CD8-positive, alpha-beta memory T cell (primary cell): Measurements from ENCODE around the gene CNDP2. TPM values are rescaled to one million over a fixed set of nuclear protein-coding genes. Genes with fewer than 3 reads are reported as not detected.

Source experiments
- CTCF ChIA-PET: fragments of 350-600 bp; sonication (Branson Sonifier 250); formaldehyde crosslinking; loops from one replicate; lab custom pipeline; 2021; ENCODE audit warnings: antibody characterized with exemption; lab: Charles Lee
- POLR2A ChIA-PET: fragments of 350-600 bp; sonication (Branson Sonifier 250); formaldehyde crosslinking; loops from one replicate; lab custom pipeline; 2021; ENCODE audit warnings: antibody characterized with exemption; lab: Charles Lee
- DNase-seq, 5 donors: peaks; one replicate each; pipeline versions ENCODE4 v3.0.0 to v3.0.0-alpha.2; 2020 to 2022; ENCODE audit warnings: mixed read lengths in 1 of 5
- H3K27ac ChIP-seq: one replicate; pipeline ENCODE4 v1.7.0; 2013; ENCODE audit warnings: low read depth, mild to moderate bottlenecking, low read length, moderate library complexity
- H3K27me3 ChIP-seq: 2 replicates; pipeline ENCODE4 v1.7.0; 2013; ENCODE audit warnings: low read length, mild to moderate bottlenecking; ENCODE audit not compliant: insufficient read depth, poor library complexity, severe bottlenecking
- H3K36me3 ChIP-seq: 2 replicates; pipeline ENCODE4 v1.7.0; 2013; ENCODE audit warnings: mild to moderate bottlenecking, low read length, moderate library complexity; ENCODE audit not compliant: insufficient read depth
- H3K4me1 ChIP-seq: 2 replicates; pipeline ENCODE4 v1.7.0; 2013; ENCODE audit warnings: mild to moderate bottlenecking, low read length, moderate library complexity; ENCODE audit not compliant: insufficient read depth
- H3K4me3 ChIP-seq: 2 replicates; pipeline ENCODE4 v1.7.0; 2013; ENCODE audit warnings: mild to moderate bottlenecking, low read length
- H3K9me3 ChIP-seq: 2 replicates; pipeline ENCODE4 v1.7.0; 2013; ENCODE audit warnings: mild to moderate bottlenecking, low read length
- H3K27ac Mint-ChIP-seq, 8 donors: one replicate each; pipeline ENCODE4 v1.8.0; 2020 to 2021; ENCODE audit warnings: mixed read lengths in 8 of 8, mild to moderate bottlenecking in 6 of 8, inconsistent platforms in 3 of 8, moderate library complexity in 3 of 8
- H3K27me3 Mint-ChIP-seq, 2 donors: one replicate each; pipeline ENCODE4 v1.8.0; 2020 to 2021; ENCODE audit warnings: mixed read lengths in 2 of 2, mild to moderate bottlenecking in 1 of 2, moderate library complexity in 1 of 2
- H3K36me3 Mint-ChIP-seq, 3 donors: one replicate each; pipeline ENCODE4 v1.8.0; 2020 to 2021; ENCODE audit warnings: mixed read lengths in 3 of 3, inconsistent platforms in 1 of 3, mild to moderate bottlenecking in 1 of 3
- H3K4me1 Mint-ChIP-seq, 3 donors: one replicate each; pipeline ENCODE4 v1.8.0; 2020 to 2021; ENCODE audit warnings: mixed read lengths in 3 of 3, inconsistent platforms in 1 of 3, mild to moderate bottlenecking in 1 of 3
- H3K4me3 Mint-ChIP-seq, 7 donors: one replicate each; pipeline ENCODE4 v1.8.0; 2020 to 2021; ENCODE audit warnings: mixed read lengths in 7 of 7, mild to moderate bottlenecking in 6 of 7, moderate library complexity in 4 of 7, inconsistent platforms in 2 of 7
- H3K9me3 Mint-ChIP-seq, 5 donors: one replicate each; pipeline ENCODE4 v1.8.0; 2020 to 2022; ENCODE audit warnings: mixed read lengths in 5 of 5, mild to moderate bottlenecking in 3 of 5, moderate library complexity in 2 of 5, inconsistent platforms in 1 of 5
- polyA plus RNA-seq: library from polyadenylated mRNA; unstranded; fragments of 300-500 nt; fragmentation: Illumina TruSeq; gene quantifications from one replicate; pipeline ENCODE4 v1.2.3, GENCODE V29; 2021
- total RNA-seq, 2 experiments: library from RNA; stranded (reverse); gene quantifications; one replicate each; pipeline ENCODE4 v1.2.3, GENCODE V29; 2021

CNDP2 gene
- total and polyA plus RNA-seq, 3 experiments from 2014 or later: 121 to 213 (median 206) TPM

DNA sequence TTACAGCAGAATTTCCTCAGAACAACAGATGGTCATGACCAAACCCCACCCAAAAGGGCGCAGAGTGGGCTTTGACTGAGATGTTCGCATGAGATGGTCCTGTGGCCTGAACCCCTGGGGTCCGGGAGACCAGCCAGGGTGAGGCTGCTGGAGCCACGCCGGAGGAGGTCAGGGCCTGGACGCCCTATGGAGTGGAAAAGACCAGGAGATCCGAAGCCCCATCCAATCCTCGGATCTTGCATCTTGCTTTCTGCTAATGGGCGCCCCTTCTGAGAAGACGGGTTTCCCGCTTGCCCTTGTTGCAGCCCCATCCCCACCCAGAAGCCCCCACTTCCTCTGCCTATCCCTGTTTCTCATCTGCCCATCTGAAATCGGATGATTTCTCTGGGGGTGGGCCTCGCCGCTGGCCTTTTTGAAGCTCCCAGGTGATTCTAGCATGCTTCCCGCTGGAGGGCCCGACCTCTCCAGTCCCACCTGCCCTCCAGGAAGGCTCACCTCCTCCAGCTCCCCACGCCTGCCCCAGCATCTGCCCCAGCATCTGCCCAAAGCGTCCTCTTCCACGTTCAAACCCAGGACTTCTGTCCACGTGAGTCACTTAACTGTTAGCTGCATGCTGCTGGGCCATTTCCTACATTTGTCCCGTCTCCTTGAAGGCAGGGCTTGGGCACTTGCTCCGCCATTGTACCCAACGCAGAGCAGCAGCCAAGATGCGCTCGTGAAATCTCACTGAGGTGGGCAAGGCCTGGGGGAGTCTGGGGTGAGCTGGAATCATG, 33.8 kb downstream of the CNDP2 start:
- Histone ChIP-seq H3K4me3 (no peak overlapping the region), H3K9me3 (no peaks in the 10 kb centered on the region), H3K27ac (no peak overlapping the region), H3K27me3 (no peaks in the 10 kb centered on the region), H3K36me3 (no peaks in the 10 kb centered on the region), H3K4me1 (no peaks in the 10 kb centered on the region)
- DNase-seq: no peak
- Mint-ChIP-seq H3K4me1 (no peaks in the 10 kb centered on the region), H3K36me3 (no peaks in the 10 kb centered on the region), H3K27ac (peak overlapping the region in 1 of 8 donors; percentile 17), H3K27me3 (peaks cover 3 to 10% of the 10 kb centered on the region in 2 donors), H3K4me3 (no peak overlapping the region), H3K9me3 (no peaks in the 10 kb centered on the region)
- ChIA-PET CTCF (interaction anchor here (1.4 kb wide), 1 partner anchor 22 kb away, joined by 3 read pairs; no protein-coding TSS in a partner anchor), POLR2A (no interaction called here)

DNA sequence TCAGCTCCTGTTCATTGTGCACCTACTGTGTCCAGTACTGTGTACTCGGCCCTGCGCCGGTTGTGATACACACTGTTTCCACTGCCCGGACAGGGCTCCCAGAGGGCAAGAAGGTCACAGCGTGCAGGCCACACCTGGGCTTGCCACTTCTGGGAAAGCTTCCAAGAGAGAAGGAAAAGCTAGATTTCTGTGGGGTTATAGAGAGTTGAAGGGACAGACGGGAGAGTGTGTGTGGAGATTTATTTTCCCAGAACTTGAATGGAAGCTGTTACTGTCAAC, 34.4 kb downstream of the CNDP2 start:
- Histone ChIP-seq H3K27ac (no peak overlapping the region), H3K4me3 (no peak overlapping the region), H3K27me3 (no peaks in the 10 kb centered on the region), H3K4me1 (no peaks in the 10 kb centered on the region), H3K9me3 (no peaks in the 10 kb centered on the region), H3K36me3 (no peaks in the 10 kb centered on the region)
- ChIA-PET CTCF (interaction anchor here (1.4 kb wide), 1 partner anchor 21 kb away, joined by 3 read pairs; no protein-coding TSS in a partner anchor), POLR2A (no interaction called here)
- H3K27ac Mint-ChIP-seq: peak overlapping the region in 1 of 8 donors; percentile 17
- peaks cover 3 to 10% of the 10 kb centered on the region in 2 donors for H3K27me3 Mint-ChIP-seq
- no peaks in the 10 kb centered on the region for H3K4me1 Mint-ChIP-seq
- no peaks in the 10 kb centered on the region for H3K36me3 Mint-ChIP-seq
- no peaks in the 10 kb centered on the region for H3K9me3 Mint-ChIP-seq
- no peak overlapping the region for H3K4me3 Mint-ChIP-seq
- no peak for DNase-seq

DNA sequence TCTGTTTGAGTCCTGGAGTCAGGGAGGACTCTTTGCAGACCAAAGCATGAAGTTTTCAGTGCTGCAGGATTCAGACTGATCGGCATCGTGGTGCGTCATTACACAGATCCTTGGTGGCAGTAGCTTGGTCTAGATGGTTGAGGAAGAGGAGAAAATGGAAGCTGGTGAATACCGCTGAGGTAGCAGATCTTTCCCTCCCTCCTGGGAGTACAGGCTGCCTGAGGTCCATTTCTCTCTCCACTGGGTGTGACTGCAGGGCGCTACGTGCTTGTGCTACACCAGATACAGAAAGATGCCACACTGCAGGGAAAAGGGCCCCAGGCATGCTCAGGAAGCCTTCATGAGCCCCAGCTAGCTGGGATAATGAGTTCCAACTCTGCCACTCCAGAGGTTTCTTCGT, 34.9 kb downstream of the CNDP2 start:
- no peaks in the 10 kb centered on the region for H3K27me3 ChIP-seq
- CTCF ChIA-PET: interaction anchor here (1.4 kb wide), 1 partner anchor 21 kb away, joined by 3 read pairs; no protein-coding TSS in a partner anchor

DNA sequence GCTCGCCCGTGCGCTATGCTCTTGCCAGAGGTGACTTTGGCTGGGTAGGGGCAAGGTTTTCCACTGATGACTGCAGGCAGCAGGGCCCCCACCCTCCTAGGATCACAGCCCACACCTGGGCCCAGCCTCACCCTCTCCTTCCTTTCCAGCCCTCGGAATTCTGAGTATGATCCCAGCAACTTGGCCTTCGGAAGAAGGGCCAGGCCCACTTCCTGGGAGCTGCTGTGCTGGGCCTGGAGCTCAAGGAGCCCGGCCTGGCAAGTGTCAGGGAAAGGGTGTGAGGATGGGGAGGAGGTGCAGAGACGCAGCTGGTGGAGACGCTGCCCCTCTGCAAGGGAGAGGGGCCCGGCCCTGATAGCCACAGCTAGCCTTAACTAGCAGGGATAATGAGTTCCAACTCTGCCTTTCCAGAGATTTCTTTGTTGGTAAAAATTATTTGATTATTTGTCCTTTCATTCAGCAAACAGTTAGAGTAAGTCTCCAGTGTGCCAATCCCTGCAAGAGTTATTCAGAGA, 36.4 kb downstream of the CNDP2 start:
- peaks cover 0 to 8% (median 8%) of the 10 kb centered on the region in 3 donors for H3K4me1 Mint-ChIP-seq
- H3K4me1 ChIP-seq: no peaks in the 10 kb centered on the region

More for the DNA sequence above, 34.9 kb downstream of the CNDP2 start:
- no peaks in the 10 kb centered on the region for H3K4me1 ChIP-seq
- no peaks in the 10 kb centered on the region for H3K9me3 ChIP-seq
- no peak overlapping the region for H3K4me3 Mint-ChIP-seq
- no peak overlapping the region for H3K27ac Mint-ChIP-seq
- peaks cover 3 to 10% of the 10 kb centered on the region in 2 donors for H3K27me3 Mint-ChIP-seq
- POLR2A ChIA-PET: no interaction called here
- no peak for DNase-seq
- H3K36me3 ChIP-seq: no peaks in the 10 kb centered on the region
- H3K9me3 Mint-ChIP-seq: no peaks in the 10 kb centered on the region
- no peaks in the 10 kb centered on the region for H3K36me3 Mint-ChIP-seq
- no peak overlapping the region for H3K4me3 ChIP-seq
- no peak overlapping the region for H3K27ac ChIP-seq
- H3K4me1 Mint-ChIP-seq: no peaks in the 10 kb centered on the region

DNA sequence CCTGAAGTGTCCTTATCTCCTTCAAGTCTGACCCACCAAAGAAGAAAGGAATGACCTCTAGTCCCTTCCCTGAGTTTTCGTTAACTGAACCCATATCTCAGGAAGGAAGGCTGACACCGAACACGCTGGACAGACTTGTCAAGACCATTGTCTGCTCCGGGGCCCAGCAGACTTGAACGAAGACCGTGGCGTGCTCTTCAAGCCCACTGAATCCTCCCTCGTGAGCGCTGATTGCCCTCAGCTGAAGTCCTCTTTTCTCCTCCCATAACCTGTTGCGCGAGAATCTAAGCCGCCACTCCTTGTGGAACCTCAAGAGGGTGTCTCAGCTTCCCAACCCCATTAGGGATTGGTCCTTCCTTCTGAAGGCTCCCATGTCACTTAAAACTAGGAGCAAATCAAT, 37.5 kb downstream of the CNDP2 start:
- CTCF ChIA-PET: no interaction called here
- Histone ChIP-seq H3K36me3 (no peaks in the 10 kb centered on the region), H3K9me3 (no peaks in the 10 kb centered on the region), H3K4me3 (no peak overlapping the region), H3K27me3 (no peaks in the 10 kb centered on the region), H3K27ac (no peak overlapping the region), H3K4me1 (no peaks in the 10 kb centered on the region)
- Mint-ChIP-seq H3K4me3 (no peak overlapping the region), H3K4me1 (peaks cover 0 to 8% (median 8%) of the 10 kb centered on the region in 3 donors), H3K27ac (peak overlapping the region in 1 of 8 donors; percentile 18), H3K9me3 (no peaks in the 10 kb centered on the region), H3K36me3 (no peaks in the 10 kb centered on the region), H3K27me3 (peaks cover 3 to 14% of the 10 kb centered on the region in 2 donors)
- POLR2A ChIA-PET: no interaction called here
- no peak for DNase-seq

More for the DNA sequence above, 36.4 kb downstream of the CNDP2 start:
- no peak overlapping the region for H3K27ac Mint-ChIP-seq
- Histone ChIP-seq H3K27ac (no peak overlapping the region), H3K4me3 (no peak overlapping the region), H3K9me3 (no peaks in the 10 kb centered on the region), H3K36me3 (no peaks in the 10 kb centered on the region), H3K27me3 (no peaks in the 10 kb centered on the region)
- no peak for DNase-seq
- H3K9me3 Mint-ChIP-seq: no peaks in the 10 kb centered on the region
- ChIA-PET CTCF (no interaction called here), POLR2A (no interaction called here)
- H3K36me3 Mint-ChIP-seq: no peaks in the 10 kb centered on the region
- no peak overlapping the region for H3K4me3 Mint-ChIP-seq
- H3K27me3 Mint-ChIP-seq: peaks cover 3 to 10% of the 10 kb centered on the region in 2 donors

DNA sequence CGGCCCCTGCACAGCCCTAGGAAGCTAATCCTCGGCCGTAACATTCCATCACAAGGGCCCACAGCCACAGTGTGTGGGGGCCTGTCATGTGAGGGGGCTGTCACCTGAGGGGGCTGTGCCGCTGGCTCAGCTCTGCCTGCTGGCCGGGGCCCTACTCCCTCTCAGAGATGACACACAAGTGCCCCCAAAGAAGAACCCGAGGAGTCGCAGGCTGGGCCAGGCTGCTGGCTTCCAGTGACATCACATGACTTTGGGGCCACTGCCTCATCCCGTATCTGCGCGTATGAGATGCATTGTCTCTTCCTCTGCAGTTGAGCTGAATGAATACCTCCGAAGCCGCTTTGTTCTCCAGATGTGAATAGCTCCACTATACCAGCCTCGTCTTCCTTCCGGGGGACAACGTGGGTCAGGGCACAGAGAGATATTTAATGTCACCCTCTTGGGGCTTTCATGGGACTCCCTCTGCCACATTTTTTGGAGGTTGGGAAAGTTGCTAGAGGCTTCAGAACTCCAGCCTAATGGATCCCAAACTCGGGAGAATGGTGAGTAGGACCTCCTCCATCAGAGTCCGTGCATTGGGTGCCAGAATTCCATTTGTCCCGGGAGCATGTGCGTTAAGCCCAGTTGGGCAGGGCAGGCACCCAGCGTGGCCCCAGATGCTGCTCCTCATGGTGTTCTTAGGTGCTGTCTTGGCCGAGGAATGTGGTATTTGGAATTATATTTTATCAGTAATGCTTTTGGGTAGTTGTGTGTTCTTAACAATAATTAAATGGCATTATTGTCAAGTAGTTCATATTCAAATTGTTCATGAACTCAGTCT, 38.2 kb downstream of the CNDP2 start, which contains the start of gene CNDP1:
TSS of gene CNDP1 (plus strand) at position 351 of the 820 bp plus-strand sequence. CDS start at position 519, 168 bp downstream.
- Histone ChIP-seq H3K36me3 (no peaks in the 10 kb centered on the region), H3K27me3 (no peaks in the 10 kb centered on the region), H3K4me3 (no peak within 1 kb of the TSS), H3K27ac (no peak within 1 kb of the TSS), H3K9me3 (no peaks in the 10 kb centered on the region), H3K4me1 (no peaks in the 10 kb centered on the region)
- ChIA-PET CTCF (no interaction called here), POLR2A (no interaction called here)
- H3K4me1 Mint-ChIP-seq: peaks cover 0 to 8% (median 8%) of the 10 kb centered on the region in 3 donors
- no peaks in the 10 kb centered on the region for H3K9me3 Mint-ChIP-seq
- no peak within 1 kb of the TSS for H3K4me3 Mint-ChIP-seq
- H3K36me3 Mint-ChIP-seq: no peaks in the 10 kb centered on the region
- H3K27me3 Mint-ChIP-seq: peaks cover 0 to 14% of the 10 kb centered on the region in 2 donors
- H3K27ac Mint-ChIP-seq: peak within 1 kb of the TSS in 1 of 8 donors; percentile 18
- DNase-seq: no peak

DNA sequence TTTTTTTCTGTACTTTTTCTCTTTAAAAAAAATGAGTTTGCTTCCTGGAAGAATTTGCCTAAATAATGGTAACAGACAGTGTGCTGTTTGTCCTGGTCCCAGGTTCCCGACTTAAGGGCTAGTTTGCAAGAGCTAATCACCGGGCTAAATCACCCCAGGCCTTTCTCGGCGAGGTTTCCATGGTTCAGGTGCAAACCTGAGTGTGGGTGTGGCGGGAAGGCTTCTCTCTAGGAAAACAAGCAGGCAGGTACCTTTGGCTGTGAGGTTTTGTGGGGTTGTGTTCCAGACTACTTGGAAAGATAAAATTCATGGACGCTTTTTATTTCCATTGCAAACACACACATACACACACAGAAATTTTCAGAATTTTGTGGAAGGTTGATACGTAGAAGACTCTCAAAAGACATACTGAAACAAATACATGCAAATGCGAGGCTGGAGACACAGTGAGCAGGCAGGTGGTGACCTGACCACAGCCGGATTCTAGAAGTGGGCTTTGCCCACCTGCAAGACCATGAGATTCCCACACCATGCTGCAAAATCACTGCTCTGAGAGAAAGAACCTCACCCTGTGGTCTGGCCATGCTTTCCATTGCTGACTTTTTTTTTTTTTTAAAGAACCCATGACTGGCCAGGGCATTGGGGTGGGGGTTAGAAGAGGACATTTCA, 39.0 kb downstream of the CNDP2 start:
- H3K4me3 Mint-ChIP-seq: no peak overlapping the region
- POLR2A ChIA-PET: no interaction called here
- Histone ChIP-seq H3K9me3 (no peaks in the 10 kb centered on the region), H3K4me1 (no peaks in the 10 kb centered on the region), H3K27ac (no peak overlapping the region), H3K4me3 (no peak overlapping the region), H3K36me3 (no peaks in the 10 kb centered on the region), H3K27me3 (no peaks in the 10 kb centered on the region)
- DNase-seq: no peak
- no peak overlapping the region for H3K27ac Mint-ChIP-seq
- CTCF ChIA-PET: no interaction called here
- peaks cover 3 to 14% of the 10 kb centered on the region in 2 donors for H3K27me3 Mint-ChIP-seq
- H3K4me1 Mint-ChIP-seq: peaks cover 0 to 8% (median 8%) of the 10 kb centered on the region in 3 donors
- H3K36me3 Mint-ChIP-seq: no peaks in the 10 kb centered on the region
- H3K9me3 Mint-ChIP-seq: no peaks in the 10 kb centered on the region
